OCI-LY3 (cell line): Measurements from ENCODE around the gene SLC39A12.

Source experiments
- H2AFZ ChIP-seq: fragments of 200-600, 300-600 bp; shearing (Covaris generic); 2 replicates; pipeline ENCODE4 v1.6.0; 2014; ENCODE audit warnings: antibody characterized with exemption, low read depth, low read length
- H3K27ac ChIP-seq: fragments of 200-600, 300-600 bp; sonication (generic); 2 replicates; pipeline ENCODE4 v1.5.1; 2014; ENCODE audit warnings: mild to moderate bottlenecking, low read length, moderate library complexity, mixed read lengths
- H3K27me3 ChIP-seq: fragments of 200-600, 300-600 bp; sonication (generic); 2 replicates; pipeline ENCODE4 v1.6.1; 2014; ENCODE audit warnings: low read depth, low read length, mixed read lengths
- H3K36me3 ChIP-seq: fragments of 200-600, 300-600 bp; sonication (generic); replicated peaks from 2 replicates; pipeline ENCODE3; 2014; ENCODE audit warnings: low read depth, low read length, mixed read lengths
- H3K4me1 ChIP-seq: fragments of 300-600, 200-600 bp; sonication (generic); 2 replicates; pipeline ENCODE4 v1.6.1; 2014; ENCODE audit warnings: low read length, mixed read lengths
- H3K4me2 ChIP-seq: fragments of 200-600, 300-600 bp; sonication (generic); 2 replicates; pipeline ENCODE4 v1.6.1; 2014; ENCODE audit warnings: low read length, mixed read lengths
- H3K4me3 ChIP-seq: fragments of 300-600, 200-600 bp; sonication (generic); 2 replicates; pipeline ENCODE4 v1.5.1; 2014; ENCODE audit warnings: antibody characterized with exemption, mild to moderate bottlenecking, low read length, moderate library complexity
- H3K79me2 ChIP-seq: fragments of 300-600, 200-600 bp; shearing (Covaris generic); 2 replicates; pipeline ENCODE4 v1.6.1; 2014; ENCODE audit warnings: mild to moderate bottlenecking, low read length, mixed read lengths
- H3K9ac ChIP-seq: fragments of 300-600, 200-600 bp; shearing (Covaris generic); 2 replicates; pipeline ENCODE4 v1.6.0; 2014; ENCODE audit warnings: mild to moderate bottlenecking, low read length, moderate library complexity
- H3K9me3 ChIP-seq: fragments of 200-600, 300-600 bp; shearing (Covaris generic); 2 replicates; pipeline ENCODE4 v1.6.1; 2014; ENCODE audit warnings: low read length, mixed read lengths; ENCODE audit not compliant: insufficient read depth
- H4K20me1 ChIP-seq: fragments of 200-600, 300-600 bp; sonication (generic); 2 replicates; pipeline ENCODE4 v1.6.1; 2016; ENCODE audit warnings: low read length, mixed read lengths; ENCODE audit not compliant: insufficient read depth
- EZH2phosphoT487 ChIP-seq: fragments of 200-600 bp; shearing (Covaris generic); IDR thresholded peaks from 2 replicates; pipeline ENCODE4 v1.6.1; 2018; ENCODE audit warnings: antibody characterized with exemption, mixed run types, low read depth
- TF ChIP-seq, protein P1 (sequence below): fragments of 200-600, 300-600 bp; sonication (generic); IDR thresholded peaks from 2 replicates; pipeline ENCODE4 v1.5.1; 2014; ENCODE audit warnings: antibody characterized with exemption, low read length, low read depth

The SLC39A12 gene

DNA sequence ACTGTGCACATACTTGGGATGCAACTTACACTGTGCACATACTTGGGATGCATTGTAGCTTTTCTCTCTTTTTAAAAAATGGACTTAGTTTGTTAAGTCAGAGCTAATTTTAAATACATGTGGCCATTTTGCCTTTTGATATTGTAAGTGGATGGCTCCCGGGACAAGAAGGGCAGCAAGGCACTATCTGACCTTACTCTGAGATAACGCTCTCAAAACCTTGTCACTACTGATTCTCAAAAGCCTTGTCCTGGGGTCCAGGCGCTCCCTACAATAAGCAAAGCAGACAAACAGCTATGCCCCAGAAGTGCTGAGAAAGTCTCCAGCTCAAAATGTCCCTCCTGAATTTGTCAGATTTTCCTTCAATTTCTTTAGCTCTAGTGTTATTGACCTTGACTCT, 121.6 kb downstream of the SLC39A12 start:
- Histone ChIP-seq H3K27me3 (no peaks in the 10 kb centered on the region), H4K20me1 (no peaks in the 10 kb centered on the region), H3K27ac (no peak overlapping the region), H2AFZ (no peak overlapping the region), H3K36me3 (no peaks in the 10 kb centered on the region), H3K79me2 (no peaks in the 10 kb centered on the region), H3K4me2 (no peak overlapping the region), H3K4me1 (no peaks in the 10 kb centered on the region), H3K9me3 (no peaks in the 10 kb centered on the region), H3K4me3 (no peak overlapping the region), H3K9ac (no peak overlapping the region)
- TF ChIP-seq EZH2phosphoT487: no peak
- TF ChIP-seq, protein P1, sequence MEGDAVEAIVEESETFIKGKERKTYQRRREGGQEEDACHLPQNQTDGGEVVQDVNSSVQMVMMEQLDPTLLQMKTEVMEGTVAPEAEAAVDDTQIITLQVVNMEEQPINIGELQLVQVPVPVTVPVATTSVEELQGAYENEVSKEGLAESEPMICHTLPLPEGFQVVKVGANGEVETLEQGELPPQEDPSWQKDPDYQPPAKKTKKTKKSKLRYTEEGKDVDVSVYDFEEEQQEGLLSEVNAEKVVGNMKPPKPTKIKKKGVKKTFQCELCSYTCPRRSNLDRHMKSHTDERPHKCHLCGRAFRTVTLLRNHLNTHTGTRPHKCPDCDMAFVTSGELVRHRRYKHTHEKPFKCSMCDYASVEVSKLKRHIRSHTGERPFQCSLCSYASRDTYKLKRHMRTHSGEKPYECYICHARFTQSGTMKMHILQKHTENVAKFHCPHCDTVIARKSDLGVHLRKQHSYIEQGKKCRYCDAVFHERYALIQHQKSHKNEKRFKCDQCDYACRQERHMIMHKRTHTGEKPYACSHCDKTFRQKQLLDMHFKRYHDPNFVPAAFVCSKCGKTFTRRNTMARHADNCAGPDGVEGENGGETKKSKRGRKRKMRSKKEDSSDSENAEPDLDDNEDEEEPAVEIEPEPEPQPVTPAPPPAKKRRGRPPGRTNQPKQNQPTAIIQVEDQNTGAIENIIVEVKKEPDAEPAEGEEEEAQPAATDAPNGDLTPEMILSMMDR: no peak

DNA sequence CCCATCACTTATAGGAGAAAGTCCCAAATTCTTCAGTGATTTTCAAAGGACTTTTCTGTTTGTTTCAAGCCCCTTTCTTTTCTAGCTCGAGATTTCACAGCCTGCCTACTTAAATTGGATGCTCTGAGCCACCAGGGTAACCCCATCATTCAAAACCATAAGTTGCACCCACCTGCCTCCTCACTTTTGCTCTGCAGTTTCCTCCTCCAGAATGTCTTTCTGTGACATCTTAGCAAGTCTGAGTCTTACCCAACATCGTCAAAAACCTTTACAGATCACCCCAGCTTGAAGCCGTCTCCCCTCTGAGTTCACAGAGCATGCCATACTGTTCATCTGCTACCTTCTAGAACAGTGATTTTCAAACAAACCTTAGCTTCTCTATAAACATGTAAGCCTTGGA, 124.2 kb downstream of the SLC39A12 start:
- no peaks in the 10 kb centered on the region for H3K9me3 ChIP-seq
- H4K20me1 ChIP-seq: no peaks in the 10 kb centered on the region
- H3K27me3 ChIP-seq: no peaks in the 10 kb centered on the region
- no peak overlapping the region for H2AFZ ChIP-seq
- H3K79me2 ChIP-seq: no peaks in the 10 kb centered on the region
- no peaks in the 10 kb centered on the region for H3K36me3 ChIP-seq
- TF ChIP-seq, protein P1: no peak
- TF ChIP-seq EZH2phosphoT487: no peak
- no peak overlapping the region for H3K27ac ChIP-seq
- no peaks in the 10 kb centered on the region for H3K4me1 ChIP-seq
- H3K9ac ChIP-seq: no peak overlapping the region
- H3K4me2 ChIP-seq: no peak overlapping the region
- H3K4me3 ChIP-seq: no peak overlapping the region

DNA sequence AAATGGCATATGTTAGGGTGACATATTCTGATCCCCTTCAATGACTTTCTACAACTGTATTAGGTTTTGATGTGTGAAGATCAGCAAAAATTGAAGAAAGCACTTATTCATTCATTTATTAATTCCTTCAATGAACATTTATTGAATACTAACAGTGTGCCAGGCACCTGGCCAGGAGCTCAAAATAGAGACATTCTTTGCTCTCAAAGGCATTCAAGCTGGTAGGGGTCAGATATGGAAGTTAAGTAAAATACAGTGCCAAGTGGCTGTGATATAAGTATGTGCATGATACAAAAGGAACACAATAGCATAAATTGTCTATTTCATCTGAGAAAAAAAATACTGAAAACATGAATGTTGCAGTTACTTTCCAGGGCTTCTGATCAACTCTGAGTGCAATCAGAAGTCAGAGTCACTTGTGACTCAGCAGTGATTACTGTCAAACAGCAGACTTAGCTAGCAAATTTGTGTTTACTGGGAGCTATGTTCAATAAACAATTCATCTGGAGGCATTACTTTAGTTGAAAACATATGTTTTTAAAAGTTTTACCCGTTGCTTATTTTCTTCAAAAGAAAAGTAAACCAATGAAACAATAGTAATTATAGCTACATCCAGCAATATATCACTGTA, 128.1 kb downstream of the SLC39A12 start:
- no peak for TF ChIP-seq EZH2phosphoT487
- TF ChIP-seq, protein P1: no peak
- Histone ChIP-seq H3K4me3 (no peak overlapping the region), H3K4me2 (no peak overlapping the region), H3K79me2 (no peaks in the 10 kb centered on the region), H3K9ac (no peak overlapping the region), H3K27ac (no peak overlapping the region), H4K20me1 (no peaks in the 10 kb centered on the region), H3K4me1 (no peaks in the 10 kb centered on the region), H3K36me3 (no peaks in the 10 kb centered on the region), H2AFZ (no peak overlapping the region), H3K27me3 (no peaks in the 10 kb centered on the region; the same call in 1 of the 2 replicates), H3K9me3 (no peaks in the 10 kb centered on the region)

DNA sequence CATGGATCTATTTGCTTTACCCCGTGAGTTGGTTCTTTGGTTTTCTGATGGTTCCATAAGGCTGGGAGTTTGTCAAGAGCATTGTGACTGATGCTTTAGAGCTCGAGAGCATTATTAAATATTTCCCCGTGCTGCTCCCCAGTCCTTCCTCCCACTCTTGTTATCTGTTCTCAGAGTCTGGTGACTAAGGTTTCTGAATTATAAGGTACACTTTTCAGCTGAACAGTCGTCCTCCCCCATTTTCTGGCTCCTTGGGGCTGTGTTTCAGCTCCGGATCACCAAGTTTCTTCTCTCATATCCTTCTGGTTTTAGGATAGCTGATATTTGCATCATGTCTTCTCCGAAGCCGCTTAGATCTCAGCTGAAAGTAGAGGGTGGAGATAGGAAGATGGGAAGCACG, 130.7 kb downstream of the SLC39A12 start:
- H3K36me3 ChIP-seq: no peaks in the 10 kb centered on the region
- no peaks in the 10 kb centered on the region for H4K20me1 ChIP-seq
- H3K9me3 ChIP-seq: no peaks in the 10 kb centered on the region
- H3K79me2 ChIP-seq: no peaks in the 10 kb centered on the region
- H3K4me3 ChIP-seq: no peak overlapping the region
- H3K27ac ChIP-seq: no peak overlapping the region
- no peak overlapping the region for H3K9ac ChIP-seq
- no peaks in the 10 kb centered on the region; the same call in 1 of the 2 replicates for H3K27me3 ChIP-seq
- no peak overlapping the region for H2AFZ ChIP-seq
- H3K4me2 ChIP-seq: no peak overlapping the region
- H3K4me1 ChIP-seq: no peaks in the 10 kb centered on the region
- no peak for TF ChIP-seq EZH2phosphoT487
- TF ChIP-seq, protein P1: no peak
